Measurements from ENCODE around the gene SMIM30. TPM values are rescaled to one million over a fixed set of nuclear protein-coding genes. Genes with fewer than 3 reads are reported as not detected.
A peak's percentile ranks its signal among the peaks of the same experiment; 100 is the strongest.

The SMIM30 gene
- total and polyA plus RNA-seq, 2 of the 4 experiments (the other 2 are of a cell fraction): 31.6 to 47.7 TPM

DNA sequence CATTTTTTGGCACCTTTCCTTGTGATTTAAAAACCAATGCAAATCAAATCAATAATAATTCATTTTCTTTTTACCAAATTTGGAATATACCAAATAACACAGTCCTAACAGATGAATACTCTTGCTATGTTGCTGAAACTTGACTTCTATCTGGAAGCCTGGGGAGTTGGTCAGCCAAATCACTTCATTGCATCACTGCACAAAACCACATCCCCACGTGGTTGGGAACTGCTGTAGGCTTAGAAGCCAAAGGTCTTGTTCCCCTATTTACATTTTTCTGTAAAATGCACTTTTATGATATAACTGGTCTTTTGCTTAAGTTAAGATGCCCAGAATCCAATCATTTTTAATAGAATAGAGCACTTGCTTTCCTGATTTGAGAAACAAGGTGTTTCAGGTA lies 46.9 kb downstream of the SMIM30 start:
- ChIA-PET POLR2A (ENCODE audit: unreplicated experiment) (no interaction called here), CTCF (no interaction called here)
- Histone ChIP-seq H2AK5ac (ENCODE audit: low read depth, low read length) (no peak overlapping the region), H3K4me2 (ENCODE audit: low read depth, low read length) (no peak overlapping the region), H2BK20ac (ENCODE audit: low read depth, low read length) (no peak overlapping the region), H3K36me3 (ENCODE audit: control insufficient read depth, insufficient read depth, low read length) (no peaks in the 10 kb centered on the region), H4K5ac (ENCODE audit: low read depth, low read length) (no peak overlapping the region), H2AK9ac (replicated peaks; ENCODE audit: low read depth, low read length, poor library complexity) (no peak overlapping the region), H4K8ac (ENCODE audit: low read depth in 2 of 2, low read length in 2 of 2) (no peak overlapping the region), H3K4me1 (ENCODE audit: control insufficient read depth, insufficient read depth, low read length) (no peaks in the 10 kb centered on the region), H2BK15ac (ENCODE audit: low read depth, low read length) (no peak overlapping the region), H3K9me3 (ENCODE audit: control insufficient read depth, insufficient read depth, low read length) (no peaks in the 10 kb centered on the region), H3K79me1 (ENCODE audit: low read depth in 1 of 2, low read length in 2 of 2) (no peaks in the 10 kb centered on the region), H3K4me3 (ENCODE audit: insufficient read depth, low read depth, low read length) (no peak overlapping the region), H3K18ac (ENCODE audit: low read depth, low read length) (no peak overlapping the region), H3K23ac (ENCODE audit: low read depth, low read length) (no peak overlapping the region), H3K27ac (ENCODE audit: insufficient read depth, low read length) (no peak overlapping the region), H3K56ac (ENCODE audit: extremely low read depth, insufficient read depth, low read length) (no peak overlapping the region), H3K9me1 (ENCODE audit: insufficient read depth, low read length) (no peaks in the 10 kb centered on the region), H2AFZ (replicated peaks; ENCODE audit: low read length, poor library complexity) (no peak overlapping the region), H3K9ac (ENCODE audit: low read depth, low read length) (no peak overlapping the region), H3K14ac (replicated peaks; ENCODE audit: low read depth, low read length) (no peak overlapping the region), H4K91ac (ENCODE audit: insufficient read depth, low read depth, low read length) (no peak overlapping the region), H2BK120ac (ENCODE audit: low read depth, low read length) (no peak overlapping the region), H3K27me3 (ENCODE audit: control insufficient read depth, insufficient read depth, low read length) (no peaks in the 10 kb centered on the region), H4K20me1 (ENCODE audit: insufficient read depth, low read length) (no peaks in the 10 kb centered on the region), H2BK5ac (ENCODE audit: low read depth, low read length, poor library complexity, severe bottlenecking) (no peak overlapping the region), H3K4ac (ENCODE audit: low read depth, low read length) (no peak overlapping the region)
- intact Hi-C loops (cut with micrococcal nuclease) (no loop called here), dilution Hi-C loops (cut with HindIII; ENCODE audit: low sequenced_read_pairs, unreplicated experiment) (no loop called here), in situ Hi-C loops (cut with MboI; ENCODE audit: low sequenced_read_pairs) (no loop called here)
- WGBS, 2 experiments (ENCODE audit: extremely low coverage in 2 of 2, insufficient read length in 1 of 2): no CpG with 5 or more reads among the region's 1 CpG
- DNase-seq (peak; percentile 33), ATAC-seq (ENCODE audit: low read depth) (no peak)
- no TSS peak for BruUV-seq (replicated peaks)
- TF ChIP-seq MAFK (IDR thresholded peaks at IDR 0.05; ENCODE audit: low read depth, low read length): no peak
- no peak for TF ChIP-seq NFE2L2 (IDR thresholded peaks at IDR 0.05; ENCODE audit: low read depth, low read length)
- TF ChIP-seq CHD1 (IDR thresholded peaks at IDR 0.05; ENCODE audit: low read depth, low read length): no peak
- TF ChIP-seq, protein P1, sequence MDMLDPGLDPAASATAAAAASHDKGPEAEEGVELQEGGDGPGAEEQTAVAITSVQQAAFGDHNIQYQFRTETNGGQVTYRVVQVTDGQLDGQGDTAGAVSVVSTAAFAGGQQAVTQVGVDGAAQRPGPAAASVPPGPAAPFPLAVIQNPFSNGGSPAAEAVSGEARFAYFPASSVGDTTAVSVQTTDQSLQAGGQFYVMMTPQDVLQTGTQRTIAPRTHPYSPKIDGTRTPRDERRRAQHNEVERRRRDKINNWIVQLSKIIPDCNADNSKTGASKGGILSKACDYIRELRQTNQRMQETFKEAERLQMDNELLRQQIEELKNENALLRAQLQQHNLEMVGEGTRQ (IDR thresholded peaks at IDR 0.05; ENCODE audit: low read depth, low read length): no peak
- TF ChIP-seq, protein P2, sequence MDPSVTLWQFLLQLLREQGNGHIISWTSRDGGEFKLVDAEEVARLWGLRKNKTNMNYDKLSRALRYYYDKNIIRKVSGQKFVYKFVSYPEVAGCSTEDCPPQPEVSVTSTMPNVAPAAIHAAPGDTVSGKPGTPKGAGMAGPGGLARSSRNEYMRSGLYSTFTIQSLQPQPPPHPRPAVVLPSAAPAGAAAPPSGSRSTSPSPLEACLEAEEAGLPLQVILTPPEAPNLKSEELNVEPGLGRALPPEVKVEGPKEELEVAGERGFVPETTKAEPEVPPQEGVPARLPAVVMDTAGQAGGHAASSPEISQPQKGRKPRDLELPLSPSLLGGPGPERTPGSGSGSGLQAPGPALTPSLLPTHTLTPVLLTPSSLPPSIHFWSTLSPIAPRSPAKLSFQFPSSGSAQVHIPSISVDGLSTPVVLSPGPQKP (IDR thresholded peaks at IDR 0.05; ENCODE audit: borderline replicate concordance, low read depth, low read length): no peak
- TF ChIP-seq FOS (IDR thresholded peaks at IDR 0.05; ENCODE audit: low read depth, low read length): no peak
- no peak for TF ChIP-seq BHLHE40 (IDR thresholded peaks at IDR 0.05; ENCODE audit: low read depth, low read length)

Other genes starting within 250 kb of the SMIM30 start
- 5.0 and 5.4 TPM in 2 replicates for gene GPR85, start 31.7 kb downstream of the SMIM30 start, total RNA-seq (2012; rRNA removed)
- gene GPR85, start 31.7 kb downstream of the SMIM30 start, polyA plus RNA-seq (2012; rRNA removed): 1.7 and 2.0 TPM in 2 replicates